ENCODE measurements around the gene CDIPT. TPM values are rescaled to one million over a fixed set of nuclear protein-coding genes. Genes with fewer than 3 reads are reported as not detected.

CDIPT gene
- total RNA-seq, 1 experiment from 2014 or later, result 60.5 TPM

DNA sequence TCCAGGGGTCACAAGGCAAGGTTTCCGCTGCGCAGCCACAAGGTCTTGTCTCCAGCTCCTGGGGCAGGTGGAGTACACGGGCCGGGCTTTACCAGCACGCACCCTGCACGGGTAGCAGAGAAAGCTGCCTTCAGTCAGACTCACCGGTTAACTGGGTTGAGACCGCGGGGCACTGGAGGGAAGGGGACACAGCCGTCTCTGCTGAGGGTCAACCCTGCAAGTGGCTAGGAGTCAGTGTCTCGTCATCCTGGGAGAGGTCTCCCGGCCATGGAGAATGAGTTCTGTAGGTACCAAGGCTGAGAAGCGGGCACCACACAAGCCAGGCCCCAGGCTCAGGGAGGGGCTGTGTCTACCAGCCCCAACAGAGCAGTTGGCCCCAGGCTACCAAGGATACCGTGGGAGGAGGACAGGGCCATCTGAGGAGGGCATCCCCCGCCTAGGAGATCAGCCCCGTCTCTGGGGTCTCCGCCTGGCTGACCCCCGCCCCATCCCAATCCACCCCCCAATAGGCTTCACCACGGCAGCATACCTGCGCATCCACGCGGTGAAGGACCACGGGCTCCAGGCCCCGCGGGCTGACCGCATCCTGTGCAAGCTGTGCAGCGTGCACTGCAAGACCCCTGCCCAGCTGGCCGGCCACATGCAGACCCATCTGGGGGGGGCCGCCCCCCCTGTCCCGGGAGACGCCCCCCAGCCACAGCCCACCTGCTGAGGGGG, 53.8 kb downstream of the CDIPT start:
- ATAC-seq, result no peak
- H3K9ac ChIP-seq (ENCODE audit: low read length), result peak overlapping the region; percentile 83
- no peak for DNase-seq
- H3K4me3 ChIP-seq (ENCODE audit: low read length), result peak overlapping the region; percentile 83
- 0 out of 2 replicates have a peak, but pooled peaks cover 6% of the 10 kb centered on the region for H4K20me1 ChIP-seq (ENCODE audit: low read length)
- BruUV-seq (replicated peaks), result TSS peak; percentile 12
- intact Hi-C loops (cut with micrococcal nuclease), result loop anchor here (5.0 kb wide), 1 partner anchor 107 kb away; no protein-coding TSS in a partner anchor
- H3K27ac ChIP-seq (ENCODE audit: low read length), result peak overlapping the region; percentile 73; the same call in 1 of the 2 replicates
- H3K4me2 ChIP-seq (ENCODE audit: low read length), result peak overlapping the region; percentile 97
- H3K36me3 ChIP-seq (ENCODE audit: low read depth, low read length), result no peaks in the 10 kb centered on the region; the same call in 1 of the 2 replicates
- no peak overlapping the region for H2AFZ ChIP-seq (ENCODE audit: low read length)
- H3K79me2 ChIP-seq (ENCODE audit: low read length), result peaks cover 35% of the 10 kb centered on the region
- no peaks in the 10 kb centered on the region for H3F3A ChIP-seq (ENCODE audit: low read length, unreplicated experiment)
- POLR2A ChIA-PET (ENCODE audit: unreplicated experiment), result interaction anchor here (1.0 kb wide), 1 partner anchor 11 kb away, joined by 3 read pairs; no protein-coding TSS in a partner anchor
- CTCF ChIA-PET, result interaction anchor here (0.6 kb wide), 1 partner anchor 30 kb away, joined by 6 read pairs; no protein-coding TSS in a partner anchor
- no peak for TF ChIP-seq CTCF (conservative IDR thresholded peaks at IDR 0.05; ENCODE audit: low read depth, low read length)
- peaks cover 39% of the 10 kb centered on the region for H3K4me1 ChIP-seq (ENCODE audit: insufficient read depth, low read length)
- H3K9me3 ChIP-seq (ENCODE audit: low read length), result no peaks in the 10 kb centered on the region
- H3K9me2 ChIP-seq (replicated peaks; ENCODE audit: low read length), result no peaks in the 10 kb centered on the region
- H3K27me3 ChIP-seq (ENCODE audit: low read length), result no peaks in the 10 kb centered on the region

Other genes starting within 250 kb of the CDIPT start
- not detected in 2 replicates for gene SPN, start 200.0 kb downstream of the CDIPT start, total RNA-seq (2014; rRNA removed)
- 0.22 and 1.3 TPM in 2 replicates for gene QPRT, start 184.0 kb downstream of the CDIPT start, total RNA-seq (2014; rRNA removed)
- not detected in 2 replicates for gene C16orf54, start 117.2 kb downstream of the CDIPT start, total RNA-seq (2014; rRNA removed)
- not detected in 2 replicates for gene ZG16, start 85.0 kb downstream of the CDIPT start, total RNA-seq (2014; rRNA removed)
- 87.6 and 93.1 TPM in 2 replicates for gene KIF22, start 72.5 kb downstream of the CDIPT start, total RNA-seq (2014; rRNA removed)
- 279 and 358 TPM in 2 replicates for gene MAZ, start 56.7 kb downstream of the CDIPT start, total RNA-seq (2014; rRNA removed)
- 0.35 and 0.40 TPM in 2 replicates for gene PRRT2, start 51.0 kb downstream of the CDIPT start, total RNA-seq (2014; rRNA removed)
- 53.8 and 76.7 TPM in 2 replicates for gene PAGR1, start 47.1 kb downstream of the CDIPT start, total RNA-seq (2014; rRNA removed)
- 27.3 and 36.1 TPM in 2 replicates for gene MVP, start 42.8 kb downstream of the CDIPT start, total RNA-seq (2014; rRNA removed)
- 23.7 and 25.3 TPM in 2 replicates for gene SEZ6L2, start 36.3 kb upstream of the CDIPT start, total RNA-seq (2014; rRNA removed)
- 2.0 and 3.9 TPM in 2 replicates for gene ASPHD1, start 37.3 kb upstream of the CDIPT start, total RNA-seq (2014; rRNA removed)
- 8.2 and 30.2 TPM in 2 replicates for gene KCTD13, start 63.0 kb upstream of the CDIPT start, total RNA-seq (2014; rRNA removed)
- gene TMEM219, start 98.9 kb upstream of the CDIPT start, total RNA-seq (2014; rRNA removed), result 53.0 and 60.9 TPM in 2 replicates
- gene TAOK2, start 110.6 kb upstream of the CDIPT start, total RNA-seq (2014; rRNA removed), result 34.1 and 47.4 TPM in 2 replicates
- 18.4 and 26.8 TPM in 2 replicates for gene HIRIP3, start 132.4 kb upstream of the CDIPT start, total RNA-seq (2014; rRNA removed)
- gene INO80E, start 133.0 kb upstream of the CDIPT start, total RNA-seq (2014; rRNA removed), result 60.6 and 70.3 TPM in 2 replicates
- gene DOC2A, start 147.8 kb upstream of the CDIPT start, total RNA-seq (2014; rRNA removed), result 4.6 and 5.2 TPM in 2 replicates
- gene C16orf92, start 160.0 kb upstream of the CDIPT start, total RNA-seq (2014; rRNA removed), result not detected in 2 replicates
- 0.29 and 0.47 TPM in 2 replicates for gene TLCD3B, start 168.0 kb upstream of the CDIPT start, total RNA-seq (2014; rRNA removed)
- 1,859 and 2,048 TPM in 2 replicates for gene ALDOA, start 202.5 kb upstream of the CDIPT start, total RNA-seq (2014; rRNA removed)
- 116 and 117 TPM in 2 replicates for gene PPP4C, start 212.8 kb upstream of the CDIPT start, total RNA-seq (2014; rRNA removed)
- 0.86 and 1.1 TPM in 2 replicates for gene TBX6, start 228.7 kb upstream of the CDIPT start, total RNA-seq (2014; rRNA removed)
- gene YPEL3, start 233.0 kb upstream of the CDIPT start, total RNA-seq (2014; rRNA removed), result 5.1 and 7.7 TPM in 2 replicates